HG02840 (cell line): ENCODE data around the gene GPC6.
A peak's percentile ranks its signal among the peaks of the same experiment; 100 is the strongest.

Experiments
- ATAC-seq: cut with Tn5 transposase; IDR thresholded peaks from one replicate; pipeline ENCODE4 v1.9.1; 2021; ENCODE audit warnings: mild to moderate bottlenecking, moderate library complexity, moderate number of reproducible peaks; ENCODE audit not compliant: unreplicated experiment, low FRiP score

The GPC6 gene

DNA sequence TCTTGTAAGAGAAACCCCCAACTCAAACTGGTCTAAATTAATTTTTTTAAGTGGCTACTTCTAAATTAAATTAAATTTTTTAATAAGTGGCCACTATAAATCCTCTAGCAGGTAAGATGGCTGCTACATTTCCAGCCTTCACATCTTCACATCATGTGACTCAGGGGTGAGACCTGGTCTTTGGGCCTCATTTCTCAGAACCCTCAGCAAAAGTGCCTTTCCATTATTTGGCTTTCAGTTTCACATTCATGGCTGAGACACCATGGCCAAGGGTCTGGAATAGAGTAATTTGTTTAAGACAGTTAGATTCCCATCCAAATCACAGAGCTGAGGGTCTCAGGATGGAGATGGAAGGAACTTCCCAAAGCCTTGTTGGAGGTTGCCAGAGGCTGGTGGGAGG is 1205.4 kb downstream of the GPC6 start:
- no peak for ATAC-seq

- ATAC-seq: peak; percentile 56
Observed at GRCh38 chr13:94433055-94433961, 1206.7 kb downstream of the GPC6 start.

DNA sequence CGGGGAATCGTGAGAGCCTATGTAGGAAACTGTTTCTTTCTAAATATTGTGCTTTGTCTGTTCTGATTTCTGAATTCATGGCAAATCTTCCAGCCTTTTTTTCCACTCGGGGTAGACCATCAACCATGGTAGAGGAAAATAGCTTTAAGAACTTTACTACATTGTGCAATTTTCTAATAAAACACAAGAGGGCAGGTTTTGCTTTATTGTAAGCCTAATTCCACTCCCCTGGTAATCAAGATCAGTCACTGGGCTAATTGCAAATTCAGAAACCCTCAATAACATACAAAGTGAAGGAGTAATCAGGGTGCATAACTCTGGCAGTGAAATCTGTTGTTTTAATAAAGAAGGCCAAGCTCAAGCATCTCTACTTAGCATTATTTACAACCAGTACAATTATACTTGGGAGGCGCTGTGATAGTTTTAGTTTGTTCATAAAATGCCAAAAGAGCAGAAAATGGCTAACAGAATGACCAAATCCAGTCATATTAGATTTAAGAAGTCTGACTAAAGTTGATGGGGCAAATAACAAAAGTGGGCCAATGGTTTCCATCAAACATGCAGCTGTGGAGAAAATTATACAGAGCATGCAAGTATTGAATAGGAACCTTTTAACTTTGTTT is 1209.1 kb downstream of the GPC6 start:
- no peak for ATAC-seq

DNA sequence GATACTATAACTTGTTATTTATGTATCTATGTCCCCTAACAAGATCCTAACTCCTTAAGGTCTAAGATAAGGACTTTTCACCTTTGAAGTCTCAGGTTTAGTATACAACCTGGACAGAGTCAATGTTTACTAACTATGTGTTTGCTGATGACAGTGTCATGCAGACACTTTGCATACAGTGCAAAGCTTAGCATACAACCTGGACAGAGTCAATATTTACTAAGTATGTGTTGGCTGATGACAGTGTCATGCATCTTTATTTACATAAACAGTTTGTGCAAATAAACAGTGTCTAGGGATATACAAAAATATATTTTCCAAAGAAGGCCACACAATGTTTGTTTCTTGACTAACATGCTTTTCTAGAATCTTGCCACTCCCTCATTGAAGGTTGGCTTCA is 1218.2 kb downstream of the GPC6 start:
- ATAC-seq: no peak

DNA sequence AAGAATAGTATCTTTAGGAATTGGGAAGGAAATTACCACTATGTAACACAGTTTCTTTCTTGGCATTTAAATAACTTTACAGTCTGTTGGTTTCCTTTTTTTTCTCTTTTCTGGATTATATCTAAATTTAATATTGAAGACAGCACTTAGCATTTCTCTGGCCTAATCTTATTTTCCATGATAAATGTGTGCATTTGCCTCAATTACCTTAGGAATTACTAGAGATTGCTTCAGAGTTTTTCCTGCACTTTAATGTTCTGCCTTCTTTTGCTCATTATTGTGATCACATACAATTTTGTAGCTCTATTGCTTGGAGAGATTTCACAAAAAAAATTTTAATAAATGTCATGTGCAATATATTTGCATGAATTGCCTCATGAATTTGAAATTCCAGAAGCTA is 1227.7 kb downstream of the GPC6 start:
- no peak for ATAC-seq

- no peak for ATAC-seq
Observed at GRCh38 chr13:94454906-94455305, 1228.3 kb downstream of the GPC6 start.

GRCh38 chr13:94455414-94455813 is 1228.8 kb downstream of the GPC6 start:
- no peak for ATAC-seq
